Right hindlimb (tissue), 1 donor: ENCODE data around the gene GRB7.
A peak's percentile ranks its signal among the peaks of the same experiment; 100 is the strongest.
"Not testable (repeated sequence)": the region's sequence is repeated elsewhere in the genome, so short reads cannot be mapped to it uniquely, and the experiment has no call there.

Source experiments
- DNase-seq: peaks from one replicate; pipeline ENCODE4 v3.0.0-alpha.2; 2018

GRB7 gene

DNA sequence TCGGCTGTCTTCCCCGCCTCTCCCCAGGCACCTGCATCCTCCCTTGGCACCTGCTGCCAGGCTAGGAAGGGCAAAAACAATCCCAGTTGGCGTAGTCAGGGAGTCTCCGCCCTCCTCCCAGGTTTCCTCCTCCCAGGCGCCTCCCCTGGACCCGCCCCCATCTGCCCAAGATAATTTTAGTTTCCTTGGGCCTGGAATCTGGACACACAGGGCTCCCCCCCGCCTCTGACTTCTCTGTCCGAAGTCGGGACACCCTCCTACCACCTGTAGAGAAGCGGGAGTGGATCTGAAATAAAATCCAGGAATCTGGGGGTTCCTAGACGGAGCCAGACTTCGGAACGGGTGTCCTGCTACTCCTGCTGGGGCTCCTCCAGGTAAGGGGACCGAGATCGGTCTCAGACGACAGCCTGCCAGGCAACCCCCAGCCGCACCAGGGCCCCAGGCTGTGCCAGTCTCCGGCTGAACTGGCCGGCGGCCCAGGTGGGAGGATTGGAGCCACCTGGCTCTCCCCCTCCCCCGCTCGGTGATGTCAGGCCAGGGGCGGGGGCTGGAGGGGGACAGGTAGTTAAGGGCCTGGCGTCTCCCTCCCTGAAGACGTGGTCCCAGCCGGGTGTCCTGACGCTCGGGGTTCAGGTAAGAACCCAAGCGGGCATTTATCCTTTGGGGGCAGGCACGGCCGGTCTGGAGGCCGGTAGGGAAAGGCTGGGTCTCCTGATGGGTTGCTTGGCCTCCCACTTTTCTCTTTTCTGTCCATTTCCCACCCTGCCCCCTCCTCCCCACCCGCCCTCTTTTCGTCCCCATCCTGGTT, at the start of gene GRB7:
Gene GRB7, plus strand, starts transcription at position 179 of the 808 bp plus-strand sequence. CDS start 4,364 bp downstream, outside the sequence.
- DNase-seq = no peak

DNA sequence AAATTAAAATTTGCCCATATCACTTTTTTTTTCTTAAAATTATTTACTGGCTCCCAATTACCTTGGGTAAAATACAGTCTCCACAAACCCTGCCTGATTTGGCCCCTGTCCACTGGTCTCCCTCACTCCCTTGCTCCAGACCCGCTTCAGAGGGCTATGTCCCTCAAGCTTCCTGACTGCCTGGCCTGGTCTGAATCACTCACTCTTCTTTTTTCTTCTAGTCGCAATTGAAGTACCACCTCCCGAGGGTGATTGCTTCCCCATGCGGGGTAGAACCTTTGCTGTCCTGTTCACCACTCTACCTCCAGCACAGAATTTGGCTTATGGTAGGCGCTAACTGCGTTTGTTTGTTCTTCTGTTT, 49.3 kb upstream of the GRB7 start:
- DNase-seq = no peak

DNA sequence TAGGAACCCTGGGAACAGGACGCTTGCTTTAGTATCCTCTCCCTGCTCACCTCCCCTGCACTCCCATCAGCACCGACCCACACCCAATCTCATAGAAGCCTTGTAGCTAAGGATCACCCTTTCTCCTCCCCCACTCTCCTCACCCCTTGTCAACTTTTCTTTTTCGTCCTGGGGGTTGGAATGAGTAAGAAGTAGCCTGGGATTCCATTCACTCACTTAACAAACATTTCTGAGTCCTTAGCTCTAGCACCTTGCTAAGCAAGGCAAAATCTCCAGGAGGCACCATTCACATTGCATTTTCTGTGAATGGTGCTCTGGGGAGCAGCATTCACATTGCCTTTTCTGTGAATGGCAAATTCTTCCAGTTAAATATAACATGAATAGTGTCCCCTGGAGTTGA, 48.8 kb upstream of the GRB7 start:
- DNase-seq = no peak

DNA sequence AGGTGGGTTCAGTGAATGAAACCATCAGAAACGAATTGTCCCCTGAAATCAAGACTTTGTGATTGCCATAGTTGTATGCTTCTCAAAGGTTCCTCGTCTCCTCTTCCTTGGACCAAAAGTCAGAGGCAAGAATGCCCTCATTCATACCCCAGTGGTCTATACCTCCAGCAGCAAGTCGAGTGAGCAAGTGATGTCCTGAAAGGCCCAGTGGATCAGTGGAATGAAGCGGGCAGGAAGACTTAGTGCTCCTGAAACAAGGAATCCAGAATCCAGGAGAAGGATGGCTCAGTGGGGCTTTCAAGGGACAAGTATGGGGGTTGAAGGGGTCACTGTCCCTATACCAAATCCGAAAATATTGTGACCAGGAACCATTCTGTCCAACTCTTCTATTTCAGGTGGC, 43.1 kb upstream of the GRB7 start:
- DNase-seq = no peak

DNA sequence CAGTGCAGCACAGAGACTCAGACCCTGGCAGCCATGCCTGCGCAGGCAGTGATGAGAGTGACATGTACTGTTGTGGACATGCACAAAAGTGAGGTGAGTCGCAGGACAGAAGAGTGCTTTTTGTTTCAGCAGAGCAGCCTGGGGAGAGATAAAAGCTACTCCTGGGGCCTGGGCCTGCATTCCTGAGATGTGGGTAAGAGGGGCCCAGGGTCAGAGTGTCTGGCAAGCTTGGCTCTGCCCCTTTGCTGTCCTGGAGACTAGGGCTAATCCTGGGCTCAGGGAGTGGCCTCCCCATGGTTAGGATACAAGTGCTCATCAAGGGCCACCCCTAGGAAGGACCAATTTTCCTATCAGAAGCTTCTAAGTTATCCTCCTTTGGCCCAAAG, 42.7 kb upstream of the GRB7 start:
- no peak for DNase-seq

DNA sequence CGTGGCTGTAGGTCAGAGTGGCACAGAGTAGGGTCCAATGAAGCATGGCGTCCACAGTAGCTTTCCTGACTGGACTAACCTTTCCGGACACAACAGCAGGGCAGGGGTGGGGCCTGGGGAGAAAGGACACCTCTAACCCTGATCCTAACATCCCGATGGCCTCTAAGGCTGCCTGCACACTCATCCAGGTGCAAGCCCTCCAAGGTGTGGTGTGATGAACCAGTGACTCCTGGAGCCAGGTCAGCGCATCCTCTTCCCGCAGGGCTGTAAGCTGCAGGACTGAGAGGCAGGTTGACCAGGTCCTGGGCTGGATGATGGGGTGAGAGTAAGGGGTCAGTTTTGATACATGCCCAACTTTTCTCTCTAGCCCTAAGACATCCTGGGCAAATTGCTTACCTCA, 41.0 kb upstream of the GRB7 start:
- no peak for DNase-seq

DNA sequence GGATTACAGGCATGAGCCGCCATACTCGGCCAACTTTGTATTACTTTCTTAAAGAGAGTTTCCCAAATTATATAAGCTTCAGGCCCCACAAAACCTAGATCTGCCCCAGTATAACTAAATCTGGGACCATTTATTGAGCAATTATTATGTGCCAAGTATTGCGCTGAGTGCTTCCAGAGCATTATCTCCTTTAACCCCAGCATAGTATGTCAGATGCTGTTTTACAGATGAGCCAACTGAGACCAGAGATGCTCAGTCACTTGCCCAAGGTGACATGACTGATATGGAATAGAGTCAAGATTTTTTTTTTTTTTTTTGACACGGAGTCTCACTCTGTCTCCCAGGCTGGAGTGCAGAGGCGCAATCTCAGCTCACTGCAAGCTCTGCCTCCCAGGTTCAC, 39.8 kb upstream of the GRB7 start:
- no peak for DNase-seq

DNA sequence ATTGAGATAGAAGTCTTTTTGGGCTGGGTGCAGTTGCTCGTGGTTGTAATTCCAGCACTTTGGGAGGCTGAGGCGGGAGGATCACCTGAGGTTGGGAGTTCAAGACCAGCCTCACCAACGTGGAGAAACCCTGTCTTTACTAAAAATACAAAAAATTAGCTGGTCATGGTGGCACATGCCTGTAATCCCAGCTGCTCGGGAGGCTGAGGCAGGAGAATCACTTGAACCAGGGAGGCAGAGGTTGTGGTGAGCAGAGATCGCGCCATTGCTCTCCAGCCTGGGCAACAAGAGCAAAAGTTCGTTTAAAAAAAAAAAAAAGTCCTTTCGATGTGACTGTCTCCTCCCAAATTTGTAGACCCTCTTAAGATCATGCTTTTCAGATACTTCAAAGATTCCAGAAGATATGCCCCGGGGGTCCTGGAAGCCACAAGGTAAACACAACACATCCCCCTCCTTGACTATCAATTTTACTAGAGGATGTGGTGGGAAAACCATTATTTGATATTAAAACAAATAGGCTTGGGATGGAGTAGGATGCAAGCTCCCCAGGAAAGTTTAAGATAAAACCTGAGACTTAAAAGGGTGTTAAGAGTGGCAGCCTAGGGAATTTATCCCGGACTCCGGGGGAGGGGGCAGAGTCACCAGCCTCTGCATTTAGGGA, 38.5 kb upstream of the GRB7 start:
- not testable (repeated sequence) for DNase-seq

DNA sequence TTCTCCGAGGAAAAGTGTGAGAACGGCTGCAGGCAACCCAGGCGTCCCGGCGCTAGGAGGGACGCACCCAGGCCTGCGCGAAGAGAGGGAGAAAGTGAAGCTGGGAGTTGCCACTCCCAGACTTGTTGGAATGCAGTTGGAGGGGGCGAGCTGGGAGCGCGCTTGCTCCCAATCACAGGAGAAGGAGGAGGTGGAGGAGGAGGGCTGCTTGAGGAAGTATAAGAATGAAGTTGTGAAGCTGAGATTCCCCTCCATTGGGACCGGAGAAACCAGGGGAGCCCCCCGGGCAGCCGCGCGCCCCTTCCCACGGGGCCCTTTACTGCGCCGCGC, 38.0 kb upstream of the GRB7 start, which contains the start of gene ERBB2:
Gene ERBB2, plus strand, starts transcription at position 247 of the 330 bp plus-strand sequence. CDS start 175 bp downstream, outside the sequence.
- peak; percentile 86 for DNase-seq

DNA sequence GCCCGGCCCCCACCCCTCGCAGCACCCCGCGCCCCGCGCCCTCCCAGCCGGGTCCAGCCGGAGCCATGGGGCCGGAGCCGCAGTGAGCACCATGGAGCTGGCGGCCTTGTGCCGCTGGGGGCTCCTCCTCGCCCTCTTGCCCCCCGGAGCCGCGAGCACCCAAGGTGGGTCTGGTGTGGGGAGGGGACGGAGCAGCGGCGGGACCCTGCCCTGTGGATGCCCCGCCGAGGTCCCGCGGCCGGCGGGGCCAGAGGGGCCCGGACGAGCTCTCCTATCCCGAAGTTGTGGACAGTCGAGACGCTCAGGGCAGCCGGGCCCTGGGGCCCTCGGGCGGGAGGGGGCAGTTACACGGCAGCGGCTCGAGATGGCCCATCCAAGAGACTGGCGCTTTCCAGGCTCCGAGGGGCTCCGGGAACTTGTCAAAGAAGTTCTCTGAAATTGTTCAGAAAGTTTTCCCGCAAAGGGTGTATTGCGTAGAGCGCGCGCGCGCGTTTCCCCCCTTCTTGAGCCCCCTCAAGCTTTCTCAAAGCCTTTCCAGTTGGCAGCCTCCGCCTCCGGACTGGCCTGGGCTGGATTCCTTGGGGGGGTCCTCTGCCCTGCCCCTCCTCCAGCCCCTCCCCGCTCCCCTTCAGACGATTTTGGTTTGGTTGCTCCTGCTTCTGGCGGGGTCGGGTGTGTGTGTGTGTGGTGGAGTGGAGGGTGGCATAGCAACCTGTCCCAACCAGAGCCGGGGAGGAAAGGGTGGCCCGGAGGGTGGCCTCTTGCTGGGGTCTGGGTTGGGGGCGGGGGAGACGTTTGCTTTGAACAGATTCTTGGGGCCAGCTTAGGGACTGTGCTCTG, 37.4 kb upstream of the GRB7 start:
- peak; percentile 86 for DNase-seq

DNA sequence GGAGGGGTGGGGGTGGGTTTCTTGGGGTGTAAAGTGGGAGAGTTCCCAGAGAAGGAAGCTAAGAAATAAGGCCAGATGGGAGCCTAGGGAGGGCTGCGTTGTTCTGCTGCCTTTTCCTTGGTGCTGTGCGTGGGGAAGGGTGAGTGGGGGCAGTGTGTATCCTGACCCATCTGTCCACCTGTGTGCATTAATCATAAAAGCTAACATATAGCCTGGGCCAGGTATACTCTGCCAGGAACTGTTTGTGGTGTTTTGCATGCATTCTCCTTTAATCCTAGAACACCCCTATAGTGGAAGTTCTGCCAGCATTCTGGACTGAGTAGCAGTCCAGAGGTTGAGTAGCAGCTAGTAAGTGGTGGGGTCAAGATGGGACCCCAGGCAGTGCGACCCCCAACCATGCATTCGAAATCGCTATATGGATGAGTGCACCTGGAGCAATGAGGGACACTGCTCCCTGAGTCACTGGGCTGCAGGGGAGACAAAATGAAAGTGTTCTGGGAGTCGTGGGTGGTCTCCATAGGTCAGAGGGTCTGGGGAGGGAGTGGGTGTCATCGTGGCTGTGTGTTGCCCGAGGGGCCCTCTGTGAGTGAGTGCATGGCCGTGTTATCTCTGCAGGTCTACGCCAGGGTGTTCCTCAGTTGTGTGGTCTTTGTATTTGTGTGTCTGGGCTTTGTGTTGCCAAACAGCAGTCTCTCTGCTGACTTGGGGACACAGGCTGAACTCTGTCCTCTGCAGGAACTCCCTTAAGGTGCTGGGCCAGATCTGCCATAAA, 36.5 kb upstream of the GRB7 start:
- no peak for DNase-seq

DNA sequence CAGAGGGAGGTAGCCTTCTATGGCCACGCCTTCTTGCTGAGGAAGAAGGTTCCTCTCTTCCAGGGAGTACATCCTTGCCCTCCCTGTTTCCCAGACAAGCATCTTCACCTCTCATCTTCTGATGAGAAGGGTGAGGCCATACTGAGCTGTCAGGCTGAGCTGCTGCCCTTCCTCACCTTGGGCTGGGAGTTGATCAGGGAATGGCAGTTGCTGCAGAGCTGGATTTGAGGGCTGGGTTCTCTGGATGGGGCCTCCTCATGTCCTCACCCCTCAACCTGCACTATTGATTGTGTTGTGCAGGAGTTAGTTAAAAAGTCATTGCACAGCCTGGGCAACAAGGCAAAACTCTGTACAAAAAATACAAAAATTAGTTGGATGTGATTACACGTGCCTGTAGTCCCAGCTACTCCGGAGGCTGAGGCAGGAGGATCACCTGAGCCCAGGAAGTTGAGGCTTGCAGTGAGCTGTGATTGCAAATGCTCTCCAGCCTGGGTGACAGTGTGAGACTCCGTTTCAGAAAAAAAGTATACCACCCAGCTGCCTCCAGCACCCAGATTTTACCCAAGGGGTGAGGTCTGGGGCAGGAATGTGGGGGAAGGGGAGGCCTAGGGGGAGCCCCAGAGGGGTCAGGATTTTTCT, 35.8 kb upstream of the GRB7 start:
- DNase-seq = no peak

DNA sequence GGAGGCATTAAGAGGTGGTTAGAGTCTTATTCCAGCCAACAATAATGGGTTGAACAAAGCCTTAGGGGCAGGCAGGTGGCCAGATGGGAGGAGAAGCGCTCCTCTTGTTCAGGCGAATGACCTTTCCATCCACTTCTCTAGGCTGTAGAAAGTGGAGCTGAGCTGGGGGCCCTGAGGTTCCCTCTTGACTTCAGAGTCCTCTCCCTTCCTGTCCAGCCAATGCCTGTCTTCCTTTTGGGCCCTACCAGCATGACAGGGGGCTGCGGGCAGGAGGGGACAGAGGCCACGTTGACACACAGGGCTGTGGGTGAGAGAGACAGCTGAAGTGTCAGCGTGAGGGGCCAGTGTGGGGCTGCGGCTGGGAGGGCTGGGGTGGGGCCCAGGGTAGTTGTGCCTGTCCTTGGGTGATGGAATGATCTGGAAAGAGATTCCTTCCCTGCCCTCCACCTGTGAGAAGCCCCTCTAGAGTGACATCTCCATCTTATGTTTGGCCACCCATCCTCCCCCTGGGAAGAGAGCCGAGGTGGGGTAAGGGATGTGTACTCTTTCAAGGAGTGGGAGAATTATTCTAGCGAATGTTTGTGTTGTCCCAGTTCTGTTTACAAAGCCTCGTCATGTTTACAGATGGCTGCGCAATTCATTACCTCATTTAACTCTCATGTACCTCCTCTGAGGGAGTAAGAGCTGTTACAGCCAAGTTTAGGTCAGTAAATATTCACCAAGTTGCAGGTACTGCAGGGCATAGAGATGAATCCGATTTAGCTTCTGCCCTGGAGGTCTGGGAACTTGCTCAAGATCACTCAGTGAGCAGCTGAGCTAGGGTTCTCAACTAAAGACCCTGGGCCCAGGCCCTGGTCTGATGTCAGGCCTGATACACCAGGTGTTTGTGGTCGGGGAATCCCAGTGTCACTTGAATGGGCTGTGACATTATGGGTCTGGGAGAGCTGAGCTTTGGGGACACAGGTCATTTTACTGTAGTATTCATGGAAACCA, 34.5 kb upstream of the GRB7 start:
- no peak for DNase-seq

DNA sequence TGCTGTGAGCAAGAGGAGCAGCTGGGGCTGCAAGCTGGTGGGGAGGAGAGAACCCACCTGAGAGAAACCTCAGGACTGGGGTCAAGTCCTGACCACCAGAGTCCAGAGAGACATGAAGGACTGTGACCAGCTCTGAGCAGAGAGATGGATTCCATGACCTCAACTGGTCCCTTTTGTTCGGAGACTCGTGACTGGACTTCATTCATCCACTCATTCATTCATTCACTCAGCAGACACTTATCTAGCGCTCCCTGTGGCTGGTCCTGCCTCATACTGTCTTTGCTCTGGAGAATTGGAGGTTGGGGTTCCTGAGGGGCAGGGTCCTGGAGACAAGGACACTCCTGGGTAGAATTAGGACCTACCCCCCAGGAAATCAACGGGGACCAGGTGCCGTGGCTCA, 33.8 kb upstream of the GRB7 start:
- no peak for DNase-seq

DNA sequence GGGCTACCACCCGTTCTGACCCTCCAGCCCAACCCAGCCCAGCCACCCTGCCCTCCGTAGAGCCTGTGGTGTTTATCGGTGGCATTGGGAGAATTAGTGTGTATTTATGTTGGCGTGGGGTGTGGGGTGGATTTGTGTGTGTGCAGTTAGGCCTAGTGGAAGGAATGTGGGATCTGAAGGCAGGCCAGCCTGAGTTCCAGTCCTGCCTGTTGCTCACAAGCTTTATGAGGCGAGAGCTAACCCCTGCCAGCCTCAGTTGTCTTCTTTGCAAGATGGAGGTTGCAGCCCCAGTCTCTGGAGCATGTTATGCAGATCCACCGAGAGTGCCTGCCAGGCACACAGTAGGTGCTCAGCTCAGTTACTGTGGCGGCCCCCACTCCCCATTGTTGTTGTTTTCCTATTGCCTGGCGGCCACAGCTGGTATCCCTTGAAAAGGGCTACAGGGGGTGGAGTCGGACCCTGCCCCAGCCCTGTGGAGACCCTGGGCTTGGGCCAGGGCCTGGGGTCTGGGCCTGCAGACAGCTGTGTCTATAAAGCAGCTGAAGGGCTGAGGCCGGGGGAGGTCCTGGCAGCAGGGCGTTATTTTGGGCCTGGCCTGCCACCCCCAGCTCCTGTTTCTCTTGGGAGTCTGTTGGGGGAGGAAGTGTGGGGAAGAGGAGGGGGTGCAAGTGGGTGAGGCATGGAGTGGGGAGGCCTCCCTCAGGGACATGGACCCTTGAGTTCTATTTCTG, 32.8 kb upstream of the GRB7 start:
- DNase-seq = no peak

DNA sequence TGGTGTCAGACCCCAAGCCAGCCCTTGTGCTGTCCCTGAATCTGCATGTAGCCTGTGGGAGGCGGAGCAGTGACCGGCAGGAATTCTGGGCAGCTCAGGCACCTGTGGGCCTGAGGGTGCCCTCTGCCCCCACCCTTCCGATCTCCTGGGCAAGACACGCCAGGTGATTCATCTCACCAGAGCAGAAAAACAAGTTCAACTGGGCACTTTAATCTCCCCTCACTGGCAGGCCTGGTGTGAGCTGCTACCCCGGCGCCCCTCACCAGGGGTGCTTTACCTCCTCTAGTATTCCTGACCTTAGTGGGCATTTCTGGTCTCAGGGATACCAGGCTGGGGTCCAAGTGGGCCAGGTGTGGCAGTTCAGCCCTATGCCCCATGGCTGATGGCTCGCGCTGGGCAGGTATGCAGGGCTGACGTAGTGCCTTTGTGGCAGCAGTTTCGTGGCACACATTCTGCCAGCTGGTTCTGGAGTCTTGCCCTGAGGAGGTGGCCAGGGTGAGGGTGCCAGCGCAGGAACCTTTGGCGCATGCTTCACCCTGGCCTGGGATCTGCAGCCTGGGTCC, 31.9 kb upstream of the GRB7 start:
- DNase-seq = no peak

DNA sequence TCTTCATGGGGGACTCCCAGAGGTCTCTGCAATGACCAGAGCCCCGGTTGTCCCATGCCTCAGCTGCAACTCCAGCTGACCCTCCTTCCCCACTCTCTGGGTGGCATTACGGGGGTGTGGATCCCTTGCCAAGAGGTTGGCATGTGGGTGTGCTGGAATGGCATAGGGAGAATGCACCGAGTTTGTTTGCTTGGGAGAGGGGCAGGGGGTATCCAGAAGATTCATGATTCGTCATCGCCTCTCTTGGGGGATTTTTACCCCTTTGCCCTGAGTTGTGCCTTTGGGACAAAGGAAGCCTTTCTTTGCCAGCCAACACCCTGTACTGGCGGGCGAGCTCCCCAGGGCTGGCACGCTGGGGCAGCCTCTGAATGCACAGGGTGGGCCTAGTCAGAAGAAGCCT, 31.4 kb upstream of the GRB7 start:
- no peak for DNase-seq

DNA sequence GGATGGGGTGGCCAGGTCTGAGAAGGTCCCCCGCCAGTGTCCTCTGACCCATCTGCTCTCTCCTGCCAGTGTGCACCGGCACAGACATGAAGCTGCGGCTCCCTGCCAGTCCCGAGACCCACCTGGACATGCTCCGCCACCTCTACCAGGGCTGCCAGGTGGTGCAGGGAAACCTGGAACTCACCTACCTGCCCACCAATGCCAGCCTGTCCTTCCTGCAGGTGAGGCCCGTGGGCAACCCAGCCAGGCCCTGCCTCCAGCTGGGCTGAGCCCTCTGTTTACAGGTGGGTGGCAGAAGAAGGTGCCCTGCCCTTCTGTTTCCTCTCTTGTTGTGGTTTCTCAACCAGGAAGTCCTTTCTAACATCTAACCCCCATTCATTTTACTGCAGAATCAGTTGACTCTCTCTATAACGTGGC, 30.8 kb upstream of the GRB7 start:
- DNase-seq = no peak

DNA sequence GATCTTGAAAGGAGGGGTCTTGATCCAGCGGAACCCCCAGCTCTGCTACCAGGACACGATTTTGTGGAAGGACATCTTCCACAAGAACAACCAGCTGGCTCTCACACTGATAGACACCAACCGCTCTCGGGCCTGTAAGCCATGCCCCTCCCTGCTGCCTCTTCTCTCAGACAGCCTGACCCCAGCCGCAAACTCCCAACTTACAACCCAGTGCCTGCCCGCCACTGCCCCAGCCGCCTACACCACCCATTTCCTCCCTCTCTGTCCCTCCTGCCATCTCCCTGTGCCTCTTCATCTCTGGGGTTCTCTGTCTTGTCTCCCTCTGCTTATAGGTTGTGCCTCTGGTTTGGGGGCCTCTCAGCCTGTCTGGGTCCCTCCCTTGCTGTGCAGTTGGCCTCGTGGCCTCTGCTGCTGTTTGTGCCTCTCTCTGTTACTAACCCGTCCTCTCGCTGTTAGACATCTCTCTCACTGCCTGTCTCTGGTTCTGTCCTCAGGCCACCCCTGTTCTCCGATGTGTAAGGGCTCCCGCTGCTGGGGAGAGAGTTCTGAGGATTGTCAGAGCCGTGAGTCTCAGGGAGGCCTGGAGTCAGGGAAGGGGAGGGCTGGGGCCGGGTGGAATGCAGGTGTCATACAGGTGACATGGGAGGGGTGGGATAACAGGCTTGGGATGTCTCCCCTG, 28.3 kb upstream of the GRB7 start:
- DNase-seq = no peak
